Left renal pelvis (tissue), 4 donors: ENCODE measurements around the gene ASB2. TPM values are rescaled to one million over a fixed set of nuclear protein-coding genes. Genes with fewer than 3 reads are reported as not detected.

Experiments used
- DNase-seq, 4 donors: peaks; one replicate each; pipeline ENCODE4 v3.0.0-alpha.2; 2013; ENCODE audit warnings: low read depth in 4 of 4, low spot score in 3 of 4
- polyA plus RNA-seq, 4 donors: library from polyadenylated mRNA; unstranded; fragments of 120-200 nt; gene quantifications; one replicate each; pipeline ENCODE4 v1.2.1, GENCODE V29; 2013; ENCODE audit not compliant: insufficient read length in 4 of 4

Gene ASB2
- polyA plus RNA-seq, 4 donors = 0.10 to 0.39 (median 0.33) TPM

DNA sequence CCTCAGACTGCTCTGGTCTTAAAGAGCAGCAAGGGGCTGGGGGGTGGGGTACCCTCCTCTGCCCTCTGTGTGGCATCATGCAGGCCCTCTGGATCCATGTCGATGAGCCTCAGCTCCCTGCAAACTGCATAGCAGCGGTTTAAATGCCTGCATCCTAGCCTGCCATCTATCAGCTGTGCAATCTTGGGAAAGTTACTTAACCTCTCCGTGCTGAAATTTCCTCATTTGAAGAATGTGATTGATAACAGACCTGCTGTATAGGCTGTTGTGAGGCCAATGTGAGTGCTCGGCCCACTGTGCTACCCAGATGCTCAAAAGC, 45.4 kb downstream of the ASB2 start:
- no peak for DNase-seq

DNA sequence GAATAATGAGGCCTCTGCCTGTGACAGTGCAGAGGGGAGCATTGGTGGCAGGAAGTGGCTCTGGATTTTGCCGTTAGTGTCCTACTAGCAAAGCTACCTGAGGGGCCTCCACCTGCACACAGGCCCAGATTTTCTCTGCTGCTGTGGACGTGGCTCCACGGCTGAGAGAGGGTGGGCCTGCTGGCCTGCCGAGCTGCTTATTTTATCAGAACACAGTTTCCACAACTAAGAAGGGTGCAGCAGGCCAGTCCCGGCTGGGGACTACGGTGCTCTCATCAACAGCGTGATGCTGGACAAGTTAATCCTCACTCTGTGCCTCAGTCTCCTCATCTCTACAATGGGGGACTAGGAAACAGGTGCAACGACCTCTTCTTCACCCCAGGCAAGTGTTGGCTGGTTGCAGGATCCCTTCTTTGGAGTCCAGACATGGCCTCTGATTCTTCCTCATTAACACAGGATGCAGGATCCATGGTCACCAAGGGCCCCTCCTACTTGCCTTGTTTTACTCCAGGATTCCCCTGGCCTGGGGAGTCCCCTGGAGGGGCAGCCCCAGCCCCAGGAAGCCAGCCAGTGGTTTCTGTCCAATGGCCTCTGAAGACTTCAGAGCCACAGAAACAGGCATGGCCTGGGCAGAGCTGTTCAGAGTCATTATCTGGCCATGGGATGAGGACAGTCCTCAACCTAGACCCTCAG, 45.9 kb downstream of the ASB2 start:
- DNase-seq = no peak

- DNase-seq = no peak
Observed at GRCh38 chr14:93929657-93930056, 46.7 kb downstream of the ASB2 start.

DNA sequence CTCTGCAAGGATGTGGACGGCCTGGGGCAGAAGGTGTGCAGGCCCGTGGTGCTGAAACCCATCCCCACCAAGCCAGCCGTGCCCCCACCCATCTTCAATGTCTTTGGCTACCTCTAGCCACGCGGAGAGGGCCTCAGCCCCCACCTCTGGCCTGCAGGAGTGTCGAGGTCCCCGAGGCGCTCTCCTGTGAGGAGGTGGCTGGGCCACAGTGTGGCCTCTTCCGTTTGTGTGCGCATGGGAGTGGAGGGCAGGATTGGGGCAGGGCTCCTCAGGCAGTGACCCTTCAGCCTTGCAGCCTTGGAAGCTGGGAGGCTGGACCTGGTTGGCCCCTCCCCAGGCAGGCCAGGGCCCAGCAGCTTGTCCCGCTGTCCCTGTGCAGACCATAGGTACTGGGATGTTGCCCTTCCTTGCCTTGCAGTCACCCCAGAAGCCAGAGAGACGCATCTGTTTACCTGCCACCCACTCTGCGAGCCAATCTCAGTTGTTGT, 47.3 kb downstream of the ASB2 start:
- no peak for DNase-seq

DNA sequence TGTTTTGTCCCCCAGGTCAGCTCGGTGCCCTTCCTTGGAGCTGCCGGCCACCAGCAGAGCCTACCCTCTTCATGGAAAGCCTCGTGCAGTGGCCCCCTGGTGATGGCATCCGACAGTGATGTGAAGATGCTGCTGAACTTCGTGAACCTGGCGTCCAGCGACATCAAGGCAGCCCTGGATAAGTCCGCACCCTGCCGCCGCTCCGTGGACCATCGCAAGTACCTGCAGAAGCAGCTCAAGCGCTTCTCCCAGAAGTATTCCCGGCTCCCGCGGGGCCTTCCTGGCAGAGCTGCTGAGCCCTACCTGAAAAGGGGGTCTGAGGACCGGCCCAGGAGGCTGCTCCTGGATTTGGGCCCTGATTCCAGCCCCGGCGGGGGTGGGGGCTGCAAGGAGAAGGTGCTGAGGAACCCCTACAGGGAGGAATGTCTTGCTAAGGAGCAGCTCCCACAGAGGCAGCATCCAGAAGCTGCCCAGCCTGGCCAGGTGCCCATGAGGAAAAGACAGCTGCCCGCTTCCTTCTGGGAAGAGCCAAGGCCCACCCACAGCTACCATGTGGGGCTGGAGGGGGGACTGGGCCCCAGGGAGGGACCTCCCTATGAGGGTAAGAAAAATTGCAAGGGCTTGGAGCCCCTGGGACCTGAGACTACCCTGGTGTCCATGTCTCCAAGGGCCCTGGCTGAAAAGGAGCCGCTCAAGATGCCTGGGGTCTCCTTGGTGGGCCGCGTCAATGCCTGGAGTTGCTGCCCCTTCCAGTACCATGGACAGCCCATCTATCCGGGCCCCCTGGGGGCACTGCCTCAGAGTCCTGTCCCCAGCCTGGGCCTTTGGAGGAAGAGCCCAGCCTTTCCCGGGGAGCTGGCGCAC, 48.0 kb downstream of the ASB2 start:
- DNase-seq = no peak

- DNase-seq = no peak
Observed at GRCh38 chr14:93927800-93928145, 48.6 kb downstream of the ASB2 start.

DNA sequence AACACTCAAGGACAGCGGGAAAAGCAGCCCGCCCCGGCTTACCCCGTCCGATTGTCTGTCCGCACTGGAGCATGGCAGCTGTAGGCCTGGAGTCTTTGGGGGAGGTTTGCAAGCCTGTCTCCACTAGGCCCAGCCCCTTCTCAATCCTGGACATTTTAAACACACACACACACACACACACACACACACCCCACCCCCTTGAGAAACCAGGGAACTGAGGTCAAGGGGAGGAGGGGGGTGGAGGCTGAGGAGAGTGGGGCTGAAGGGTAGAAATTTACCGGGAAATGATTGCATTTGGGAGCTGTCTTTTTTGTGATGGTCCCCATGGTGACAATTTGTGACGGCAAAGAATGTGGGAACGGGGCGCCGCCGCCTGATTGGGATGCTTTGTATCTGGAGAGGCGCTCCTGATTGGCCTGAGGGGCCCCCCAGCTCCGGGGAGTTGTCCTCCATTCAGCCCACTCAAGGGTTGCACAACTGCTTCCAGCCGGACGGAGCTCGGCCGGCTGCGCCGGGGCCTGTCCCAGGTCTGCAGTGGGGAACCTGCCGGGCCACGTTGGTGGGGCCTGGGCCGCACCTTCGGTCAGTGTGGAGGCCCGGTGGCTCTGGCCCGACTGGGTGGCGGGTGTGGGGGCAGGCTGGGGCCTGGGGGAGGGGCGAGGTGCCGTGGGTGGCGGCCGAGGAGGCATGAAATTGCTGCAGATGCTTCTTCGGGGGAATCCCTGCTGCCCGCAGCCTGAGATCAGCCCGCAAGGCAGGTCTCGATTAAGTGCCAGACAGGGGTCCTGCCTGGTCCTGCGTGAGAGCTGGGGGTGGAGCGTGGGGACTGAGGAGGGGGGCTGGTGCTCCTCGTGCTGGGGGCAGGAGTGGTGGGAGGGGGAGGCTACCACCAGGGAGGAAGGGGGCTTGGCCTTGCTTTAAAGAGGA, 49.2 kb downstream of the ASB2 start, which contains the start of gene FAM181A:
TSS of gene FAM181A (plus strand) at position 472 of the 927 bp plus-strand sequence. CDS start 942 bp downstream, outside the sequence.
- DNase-seq = no peak

GRCh38 chr14:93926245-93926872, 50.0 kb downstream of the ASB2 start:
- no peak for DNase-seq

- no peak for DNase-seq
Observed at GRCh38 chr14:93925374-93925895, 50.9 kb downstream of the ASB2 start.

DNA sequence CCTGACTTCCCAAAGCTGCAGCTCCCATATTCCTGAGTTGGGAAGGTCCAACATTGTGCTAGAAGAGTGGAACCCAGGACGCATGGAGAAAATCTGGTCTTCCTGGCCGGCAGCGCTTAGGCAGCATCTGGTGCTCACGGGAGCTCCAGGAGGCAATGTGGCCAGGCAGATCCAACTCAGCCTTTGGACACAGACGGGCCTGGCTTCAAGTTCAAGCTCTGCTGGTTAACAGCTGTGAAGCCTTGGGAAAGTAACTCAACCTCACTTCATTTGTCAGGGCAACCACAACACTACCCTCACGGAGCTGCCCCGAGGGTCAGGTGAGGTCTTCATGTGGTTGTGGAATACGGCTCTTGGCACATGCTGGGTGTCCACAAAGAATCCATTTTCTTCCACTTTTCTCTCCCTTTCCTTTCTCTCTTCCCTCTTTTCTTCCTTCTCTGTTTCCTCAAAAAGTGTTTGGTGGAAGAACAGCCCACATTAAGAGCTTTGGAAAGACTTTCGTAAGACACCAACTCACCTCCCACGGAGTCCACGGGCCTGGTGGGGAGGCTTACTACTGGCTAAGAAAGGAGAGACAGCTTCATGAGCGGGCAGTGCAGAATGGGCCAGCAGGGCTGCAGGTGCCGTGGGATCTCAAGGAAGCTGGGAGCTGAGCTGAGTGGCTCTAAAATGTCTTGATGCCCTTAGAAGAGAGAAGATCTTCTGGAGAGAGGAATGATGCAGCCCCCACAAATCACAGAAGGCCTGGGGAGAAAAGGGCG, 51.6 kb downstream of the ASB2 start:
- no peak for DNase-seq

GRCh38 chr14:93923626-93924025, 52.7 kb downstream of the ASB2 start:
- DNase-seq = no peak

DNA sequence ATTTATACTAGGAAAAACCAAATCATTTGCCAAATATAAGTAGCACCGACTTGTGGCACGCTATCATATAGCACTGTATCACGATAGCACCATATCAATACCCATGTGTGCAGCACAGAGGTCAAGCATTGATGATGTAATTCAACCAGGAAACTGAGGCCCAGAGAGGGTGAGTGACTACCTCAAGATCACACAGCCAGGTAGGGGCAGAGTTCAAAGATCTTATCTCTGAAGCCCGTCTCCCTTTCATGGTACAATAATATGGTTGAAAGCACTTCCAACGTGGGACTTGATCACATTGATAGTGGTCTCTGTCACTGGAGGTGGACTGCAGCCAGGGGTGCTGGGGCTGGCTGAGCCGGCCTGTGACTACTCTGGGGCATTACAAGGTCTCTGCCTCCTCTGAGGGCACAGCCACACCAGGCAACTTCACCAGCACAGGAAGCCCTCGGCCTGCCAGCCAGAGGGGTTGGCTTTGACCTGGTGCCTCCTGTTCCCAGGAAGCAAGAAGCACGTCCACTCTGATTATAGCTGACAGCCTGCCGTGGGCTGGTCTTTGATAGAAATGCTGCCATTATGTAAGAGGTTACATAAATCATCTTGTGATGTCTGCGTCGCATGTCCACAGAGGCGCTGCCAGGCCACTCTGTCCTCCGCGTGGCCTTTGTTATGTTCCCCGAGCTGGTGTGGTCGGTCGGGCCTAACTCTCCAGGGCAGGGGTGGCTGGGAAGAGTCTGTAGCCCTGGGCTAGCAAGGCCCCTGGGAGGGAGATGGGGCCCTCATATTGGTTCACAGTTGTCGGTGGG, 55.2 kb downstream of the ASB2 start:
- DNase-seq = no peak

DNA sequence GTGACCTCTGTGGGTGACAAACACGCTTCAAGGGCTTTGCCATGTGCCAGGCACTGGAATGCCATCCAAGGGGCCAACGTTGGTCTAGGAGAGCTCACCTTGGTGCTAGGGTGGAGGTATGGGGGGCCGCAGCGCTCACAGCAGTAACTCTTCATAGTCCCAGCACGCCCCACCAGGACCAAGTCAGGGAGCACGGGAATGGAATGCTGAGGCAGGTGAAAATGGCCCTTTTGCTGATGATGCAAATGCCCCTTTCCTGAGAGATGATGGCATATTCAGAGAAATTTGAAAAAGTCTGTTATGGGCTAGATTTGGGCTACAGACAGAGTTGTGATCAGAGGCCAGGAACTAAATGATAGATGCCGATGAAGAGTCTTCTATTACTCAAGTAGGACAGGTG, 59.2 kb downstream of the ASB2 start:
- no peak for DNase-seq

GRCh38 chr14:93916498-93916897, 59.9 kb downstream of the ASB2 start:
- no peak for DNase-seq

DNA sequence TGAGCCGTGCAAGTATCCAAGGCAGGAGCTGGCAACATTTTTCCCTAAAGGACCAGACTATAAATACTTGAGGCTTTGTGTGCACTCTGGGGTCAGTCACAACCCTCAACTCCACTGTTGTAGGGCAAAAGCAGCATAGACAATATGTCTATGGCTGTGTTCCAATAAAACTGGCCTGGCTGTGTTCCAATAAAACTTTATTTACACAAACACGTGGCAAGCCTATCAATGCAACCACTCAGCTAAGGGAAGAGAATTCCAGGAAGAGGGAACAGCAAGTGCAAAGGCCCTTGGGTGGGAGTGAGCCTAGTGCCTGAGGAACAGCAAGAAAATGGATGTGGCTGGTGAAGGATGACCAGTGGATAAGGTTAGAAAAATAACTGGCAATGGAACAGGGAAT, 60.6 kb downstream of the ASB2 start:
- no peak for DNase-seq

DNA sequence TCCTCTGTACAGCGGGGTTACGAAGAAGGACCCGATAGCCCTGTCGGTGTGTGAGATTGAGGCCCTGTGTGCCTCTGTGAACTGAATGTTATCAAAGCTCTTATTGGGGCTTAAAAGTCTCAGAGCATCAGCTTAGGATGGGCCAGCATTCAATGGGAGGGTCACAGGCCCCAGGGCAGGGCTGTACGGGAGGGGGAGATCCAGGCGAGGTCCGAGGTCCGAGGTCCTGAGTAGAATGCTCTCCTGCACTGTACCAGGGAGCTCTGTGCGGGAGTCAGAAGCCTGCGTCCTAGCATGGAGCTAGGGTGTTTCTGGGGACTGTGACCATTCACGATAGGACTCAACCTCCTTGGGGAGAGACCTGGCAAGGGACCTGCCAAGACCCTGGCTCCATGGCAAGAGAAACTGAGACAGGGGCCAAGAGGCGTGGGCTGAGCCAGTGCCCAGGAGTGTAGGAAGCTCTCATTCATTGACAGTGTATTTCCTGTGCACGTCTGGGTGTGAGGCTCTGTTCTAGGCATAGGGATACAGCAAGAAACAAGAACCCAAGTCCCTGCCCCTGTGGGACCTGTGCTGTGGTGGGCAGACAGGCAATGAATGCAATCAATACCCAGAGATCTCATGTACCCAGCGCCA, 61.2 kb downstream of the ASB2 start:
- no peak for DNase-seq

GRCh38 chr14:93914278-93914677, 62.1 kb downstream of the ASB2 start:
- no peak for DNase-seq

DNA sequence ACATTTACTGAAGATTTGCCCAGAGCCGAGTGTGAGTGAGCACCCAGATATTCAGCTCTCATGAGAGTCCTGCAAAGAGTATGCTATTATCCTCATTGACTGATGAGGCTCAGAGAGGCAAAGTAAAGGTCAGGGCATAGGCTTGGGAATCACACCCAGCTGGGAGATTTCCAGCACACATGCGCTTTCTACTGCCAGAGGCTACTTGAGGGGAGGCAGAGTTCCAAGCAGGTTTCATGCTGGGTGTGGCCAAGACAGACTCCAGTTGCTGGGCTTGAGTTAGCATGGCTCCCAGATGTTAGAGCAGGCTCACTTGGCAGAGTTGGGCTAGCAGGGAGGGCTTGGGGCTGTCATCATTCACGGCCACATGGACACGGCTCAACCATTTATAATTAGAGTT, 63.6 kb downstream of the ASB2 start:
- DNase-seq = no peak
